ENCODE data around the gene DOCK4. TPM values are rescaled to one million over a fixed set of nuclear protein-coding genes. Genes with fewer than 3 reads are reported as not detected.

DOCK4 gene
- total RNA-seq, 3 donors from 2014 or later = 31.7 to 43.3 (median 41.9) TPM

DNA sequence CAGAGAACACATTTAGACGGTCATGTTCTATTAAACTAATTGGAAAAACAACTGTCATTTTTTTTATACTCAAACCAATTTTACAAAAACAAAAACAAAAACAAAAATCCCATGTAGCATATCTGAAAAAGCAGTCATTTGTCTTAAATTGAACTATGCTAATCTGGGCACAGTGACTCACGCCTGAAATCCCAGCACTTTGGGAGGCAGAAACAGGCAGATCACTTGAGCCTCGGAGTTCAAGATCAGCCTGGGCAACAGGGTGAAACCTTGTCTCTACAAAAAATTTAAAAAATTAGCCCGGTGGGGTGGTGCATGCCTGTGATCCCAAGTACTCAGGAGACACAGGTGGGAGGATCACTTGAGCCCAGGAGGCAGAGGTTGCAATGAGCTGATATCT is 253.4 kb downstream of the DOCK4 start:
- Histone ChIP-seq H3K9me3 (no peaks in the 10 kb centered on the region), H3K4me1 (no peaks in the 10 kb centered on the region), H3K27ac (no peak overlapping the region), H3K36me3 (no peaks in the 10 kb centered on the region), H3K4me3 (no peak overlapping the region), H3K27me3 (no peaks in the 10 kb centered on the region)
- TF ChIP-seq POLR2AphosphoS5 (IDR thresholded peaks at IDR 0.05) (no peak), POLR2A (IDR thresholded peaks at IDR 0.05) (no peak)
- TF ChIP-seq, protein P1, sequence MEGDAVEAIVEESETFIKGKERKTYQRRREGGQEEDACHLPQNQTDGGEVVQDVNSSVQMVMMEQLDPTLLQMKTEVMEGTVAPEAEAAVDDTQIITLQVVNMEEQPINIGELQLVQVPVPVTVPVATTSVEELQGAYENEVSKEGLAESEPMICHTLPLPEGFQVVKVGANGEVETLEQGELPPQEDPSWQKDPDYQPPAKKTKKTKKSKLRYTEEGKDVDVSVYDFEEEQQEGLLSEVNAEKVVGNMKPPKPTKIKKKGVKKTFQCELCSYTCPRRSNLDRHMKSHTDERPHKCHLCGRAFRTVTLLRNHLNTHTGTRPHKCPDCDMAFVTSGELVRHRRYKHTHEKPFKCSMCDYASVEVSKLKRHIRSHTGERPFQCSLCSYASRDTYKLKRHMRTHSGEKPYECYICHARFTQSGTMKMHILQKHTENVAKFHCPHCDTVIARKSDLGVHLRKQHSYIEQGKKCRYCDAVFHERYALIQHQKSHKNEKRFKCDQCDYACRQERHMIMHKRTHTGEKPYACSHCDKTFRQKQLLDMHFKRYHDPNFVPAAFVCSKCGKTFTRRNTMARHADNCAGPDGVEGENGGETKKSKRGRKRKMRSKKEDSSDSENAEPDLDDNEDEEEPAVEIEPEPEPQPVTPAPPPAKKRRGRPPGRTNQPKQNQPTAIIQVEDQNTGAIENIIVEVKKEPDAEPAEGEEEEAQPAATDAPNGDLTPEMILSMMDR (IDR thresholded peaks at IDR 0.05) = no peak
- intact Hi-C loops (cut with DNase I; ENCODE audit: low total_unique reads) = loop anchor here (5.0 kb wide), 1 partner anchor 695 kb away; no protein-coding TSS in a partner anchor
- DNase-seq (ENCODE audit: low spot score in 2 of 2) = no peak

DNA sequence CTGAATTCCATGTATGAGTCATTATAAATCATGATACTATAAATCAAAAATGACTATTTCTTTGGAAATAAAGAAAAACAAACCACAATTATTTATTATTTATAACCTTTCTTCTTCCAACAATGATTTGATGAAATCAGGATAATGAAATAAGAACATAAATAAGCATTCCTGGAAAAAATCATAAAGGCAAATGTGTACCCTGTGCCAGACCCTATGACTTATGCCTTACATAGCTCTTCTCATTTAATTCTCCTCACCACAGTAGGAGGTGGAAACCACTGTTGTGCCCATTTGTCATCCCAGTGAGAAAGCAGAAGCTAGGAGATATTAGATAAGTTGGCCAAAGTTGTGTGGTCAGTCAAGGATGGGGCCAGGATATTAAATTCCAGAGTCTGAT is 255.1 kb downstream of the DOCK4 start:
- Histone ChIP-seq H3K9me3 (no peaks in the 10 kb centered on the region), H3K27ac (no peak overlapping the region), H3K4me3 (no peak overlapping the region), H3K36me3 (no peaks in the 10 kb centered on the region), H3K4me1 (no peaks in the 10 kb centered on the region), H3K27me3 (no peaks in the 10 kb centered on the region)
- TF ChIP-seq POLR2A (IDR thresholded peaks at IDR 0.05) (no peak), POLR2AphosphoS5 (IDR thresholded peaks at IDR 0.05) (no peak)
- TF ChIP-seq, protein P1 (IDR thresholded peaks at IDR 0.05) = no peak
- no peak for DNase-seq (ENCODE audit: low spot score in 2 of 2)
- intact Hi-C loops (cut with DNase I; ENCODE audit: low total_unique reads) = loop anchor here (5.0 kb wide), 1 partner anchor 696 kb away; no protein-coding TSS in a partner anchor

DNA sequence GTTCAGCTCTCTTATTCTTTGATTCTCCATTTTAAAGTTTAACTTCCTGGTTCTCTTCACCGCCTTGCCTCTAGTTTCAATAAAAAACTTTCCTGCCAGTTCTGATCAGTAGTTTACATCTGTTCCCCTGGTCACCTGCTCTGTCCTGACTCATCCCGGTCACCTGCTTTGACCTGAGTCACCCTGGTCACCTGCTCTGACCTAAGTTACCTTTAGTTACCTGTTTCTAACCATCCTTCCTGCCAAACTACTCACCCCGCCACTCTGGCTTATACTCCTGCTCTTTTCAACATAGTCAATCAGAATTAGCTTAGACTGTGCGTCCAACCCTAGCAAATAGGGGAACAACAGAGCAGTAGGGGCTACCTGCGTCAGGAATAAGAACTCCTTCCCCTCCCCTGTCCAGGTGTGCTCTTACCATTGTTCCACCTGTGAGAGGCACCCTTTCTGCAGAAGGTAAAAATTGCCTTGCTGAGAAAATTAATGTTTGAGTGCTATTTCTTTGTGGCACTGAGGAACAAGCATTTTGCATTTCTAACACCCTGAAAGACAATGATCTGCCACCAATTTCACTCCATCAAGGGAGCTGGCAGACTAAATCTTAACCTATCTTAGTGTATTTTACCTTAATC is 263.6 kb downstream of the DOCK4 start:
- intact Hi-C loops (cut with DNase I; ENCODE audit: low total_unique reads) = no loop called here
- H3K4me3 ChIP-seq = no peak overlapping the region
- no peak for TF ChIP-seq POLR2AphosphoS5 (IDR thresholded peaks at IDR 0.05)
- H3K36me3 ChIP-seq = no peaks in the 10 kb centered on the region
- peaks cover 12 to 24% of the 10 kb centered on the region in 2 donors for H3K9me3 ChIP-seq
- no peak for DNase-seq (ENCODE audit: low spot score in 2 of 2)
- no peaks in the 10 kb centered on the region for H3K27me3 ChIP-seq
- H3K27ac ChIP-seq = no peak overlapping the region
- no peaks in the 10 kb centered on the region for H3K4me1 ChIP-seq

DNA sequence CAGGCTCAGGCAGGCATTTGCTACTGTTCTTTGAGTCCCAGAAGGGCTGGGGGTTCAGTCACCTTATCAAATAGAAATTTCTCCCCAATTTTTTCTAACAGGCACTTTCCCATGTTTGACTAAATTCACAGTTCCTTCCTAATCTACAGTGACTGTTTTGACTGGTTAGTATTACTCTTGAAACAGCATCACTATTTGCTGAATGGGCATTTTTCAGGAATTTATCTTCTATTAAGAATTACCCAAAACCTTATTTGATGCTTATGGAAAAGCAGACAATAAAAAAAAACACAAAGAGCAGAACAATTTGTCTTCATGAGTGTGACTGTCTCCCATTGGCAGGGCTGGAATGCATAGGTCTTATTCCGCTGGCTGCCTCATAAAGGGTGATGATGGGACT is 269.0 kb downstream of the DOCK4 start:
- no peak overlapping the region for H3K4me3 ChIP-seq
- H3K9me3 ChIP-seq = peaks cover under 1 to 4% of the 10 kb centered on the region in 2 donors
- H3K27me3 ChIP-seq = no peaks in the 10 kb centered on the region
- no peaks in the 10 kb centered on the region for H3K36me3 ChIP-seq
- no peak for DNase-seq (ENCODE audit: low spot score in 2 of 2)
- H3K27ac ChIP-seq = no peak overlapping the region
- intact Hi-C loops (cut with DNase I; ENCODE audit: low total_unique reads) = no loop called here
- H3K4me1 ChIP-seq = no peaks in the 10 kb centered on the region
- TF ChIP-seq, protein P1 (IDR thresholded peaks at IDR 0.05) = no peak
- TF ChIP-seq POLR2AphosphoS5 (IDR thresholded peaks at IDR 0.05) (no peak), POLR2A (IDR thresholded peaks at IDR 0.05) (no peak)

DNA sequence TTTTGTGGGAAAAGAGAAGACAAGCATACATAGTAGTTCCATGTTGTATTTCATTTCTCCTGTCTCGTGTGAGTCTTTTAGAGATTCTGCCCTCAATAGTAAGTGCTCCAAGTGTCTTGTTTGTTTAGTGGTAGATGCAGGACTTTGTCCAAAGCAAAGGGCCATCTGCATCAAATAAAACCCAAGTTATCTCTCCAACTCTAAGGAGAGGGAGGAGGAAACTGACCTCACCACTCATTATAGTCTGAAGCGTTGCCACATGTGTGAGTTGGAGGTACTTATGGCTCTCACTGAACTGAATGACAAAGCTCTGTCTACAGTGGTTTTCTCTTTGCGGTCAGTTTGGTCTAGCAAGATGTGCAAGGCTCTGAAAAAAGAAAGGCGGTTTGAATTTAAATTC is 272.6 kb downstream of the DOCK4 start:
- no peak overlapping the region for H3K27ac ChIP-seq
- no peaks in the 10 kb centered on the region for H3K36me3 ChIP-seq
- intact Hi-C loops (cut with DNase I; ENCODE audit: low total_unique reads) = no loop called here
- no peaks in the 10 kb centered on the region for H3K9me3 ChIP-seq
- TF ChIP-seq POLR2A (IDR thresholded peaks at IDR 0.05) = no peak
- TF ChIP-seq POLR2AphosphoS5 (IDR thresholded peaks at IDR 0.05) = no peak
- H3K27me3 ChIP-seq = no peaks in the 10 kb centered on the region
- no peak overlapping the region for H3K4me3 ChIP-seq
- DNase-seq (ENCODE audit: low spot score in 2 of 2) = no peak
- H3K4me1 ChIP-seq = no peaks in the 10 kb centered on the region

DNA sequence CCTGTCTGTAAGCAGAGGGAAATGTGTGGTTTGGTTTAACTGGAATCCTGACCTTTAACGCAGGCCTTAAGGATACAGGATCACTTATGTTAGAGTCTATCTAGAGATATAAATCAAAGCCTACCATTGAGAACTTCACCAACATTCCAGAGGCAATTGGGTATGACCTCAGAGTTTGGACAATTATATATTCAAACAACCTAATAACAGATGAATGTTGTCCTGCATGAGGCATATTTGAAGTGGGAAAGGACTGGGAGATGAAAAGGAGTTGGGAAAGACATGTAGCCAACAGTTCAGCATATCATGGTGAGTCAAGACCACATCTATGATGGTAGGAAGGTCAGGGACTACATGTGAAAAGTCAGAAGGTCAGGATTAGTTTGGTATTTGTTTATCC is 274.2 kb downstream of the DOCK4 start:
- Histone ChIP-seq H3K27me3 (no peaks in the 10 kb centered on the region), H3K27ac (peak overlapping the region; percentile 74 to 88), H3K9me3 (no peaks in the 10 kb centered on the region), H3K4me1 (no peaks in the 10 kb centered on the region), H3K4me3 (no peak overlapping the region), H3K36me3 (no peaks in the 10 kb centered on the region)
- intact Hi-C loops (cut with DNase I; ENCODE audit: low total_unique reads) = no loop called here
- TF ChIP-seq, protein P1 (IDR thresholded peaks at IDR 0.05) = no peak
- TF ChIP-seq POLR2A (IDR thresholded peaks at IDR 0.05) (no peak), POLR2AphosphoS5 (IDR thresholded peaks at IDR 0.05) (no peak)
- DNase-seq (ENCODE audit: low spot score in 2 of 2) = no peak
